Measurements from ENCODE around the gene MARK1. TPM values are rescaled to one million over a fixed set of nuclear protein-coding genes. Genes with fewer than 3 reads are reported as not detected.
A peak's percentile ranks its signal among the peaks of the same experiment; 100 is the strongest.

MARK1 gene
- total and polyA plus RNA-seq, 10 of the 15 experiments (the other 5 are each of a cell fraction or from before 2014, with no cell fraction given) = 0.02 to 0.67 (median 0.12) TPM; not detected in 6

GRCh38 chr1:220690140-220691052, 162.5 kb downstream of the MARK1 start, which contains the start of gene C1orf115:
Gene C1orf115 (plus strand): TSS chr1:220690363. CDS start chr1:220690403, 40 bp downstream.
- peak within 1 kb of the TSS; percentile 73 for H2AFZ ChIP-seq (ENCODE audit: control insufficient read depth, low read depth, low read length)
- H3K4me2 ChIP-seq (ENCODE audit: control insufficient read depth, insufficient read depth) = peak within 1 kb of the TSS; percentile 77
- no peaks in the 10 kb centered on the region for H3K9me3 ChIP-seq (replicated peaks; ENCODE audit: control insufficient read depth, insufficient read depth, low read length)
- H3K36me3 ChIP-seq (ENCODE audit: control insufficient read depth in 2 of 2, insufficient read depth in 2 of 2, low read length in 1 of 2) = no peaks in the 10 kb centered on the region
- in situ Hi-C loops (cut with MboI) = no loop called here
- H3K79me2 ChIP-seq (ENCODE audit: control insufficient read depth, insufficient read depth, low read length) = no peaks in the 10 kb centered on the region
- ATAC-seq = peak; percentile 98
- WGBS (ENCODE audit: insufficient coverage, insufficient replicate concordance, low lambda C conversion rate, missing lambda C conversion rate) = 5% methylated on average over 78 of the region's 96 CpGs
- ChIA-PET CTCF (interaction anchor here (1.3 to 3.9 kb wide), 5 partner anchors 7 to 85 kb away, joined by 3 to 21 read pairs (median 5); no protein-coding TSS in a partner anchor), POLR2A (interaction anchor here (1.0 kb wide), 1 partner anchor 43 kb away, joined by 3 read pairs; no protein-coding TSS in a partner anchor), RAD21 (ENCODE audit: unreplicated experiment) (interaction anchor here (2.1 kb wide), 1 partner anchor 43 kb away, joined by 11 read pairs; no protein-coding TSS in a partner anchor), SMC1A (ENCODE audit: uncharacterized antibody, unreplicated experiment) (interaction anchor here (2.3 kb wide), 1 partner anchor 43 kb away, joined by 9 read pairs; no protein-coding TSS in a partner anchor)
- no peak within 1 kb of the TSS for H3K27ac ChIP-seq (ENCODE audit: control insufficient read depth, insufficient read depth)
- DNase-seq (ENCODE audit: low read depth, low spot score) = no peak
- H4K20me1 ChIP-seq (ENCODE audit: control insufficient read depth, insufficient read depth) = no peaks in the 10 kb centered on the region
- H3K9ac ChIP-seq (ENCODE audit: control insufficient read depth, insufficient read depth, low read length) = no peak within 1 kb of the TSS
- intact Hi-C loops (cut with micrococcal nuclease; ENCODE audit: unreplicated experiment) = loop anchor here (1.0 to 2.0 kb wide), 2 partner anchors 42 to 86 kb away; no protein-coding TSS in a partner anchor
- H3K27me3 ChIP-seq (replicated peaks in 1 of 2; ENCODE audit: control insufficient read depth in 2 of 2, insufficient read depth in 2 of 2, low read length in 1 of 2) = 0 out of 4 replicates have a peak, but pooled peaks cover 0 to 1% of the 10 kb centered on the region in 2 experiments
- no TSS peak for BruUV-seq (replicated peaks)
- H3K4me1 ChIP-seq (ENCODE audit: control insufficient read depth, insufficient read depth, low read length) = no peaks in the 10 kb centered on the region
- FAIRE-seq = no peak
- H3K4me3 ChIP-seq = peak within 1 kb of the TSS; percentile 44; the same call in 1 of the 2 replicates
- TF ChIP-seq CUX1 (IDR thresholded peaks at IDR 0.05; ENCODE audit: insufficient replicate concordance, low read depth, low read length) (no peak), EED (IDR thresholded peaks at IDR 0.05; ENCODE audit: low read depth) (no peak), CREM (IDR thresholded peaks at IDR 0.05; ENCODE audit: low read depth) (no peak), FOS (IDR thresholded peaks at IDR 0.05; ENCODE audit: borderline replicate concordance, extremely low read depth, insufficient read length) (no peak), REST (IDR thresholded peaks at IDR 0.05; ENCODE audit: low read depth, low read length) (no peak), SREBF1 (IDR thresholded peaks at IDR 0.05; ENCODE audit: low read length) (no peak), CREB1 (IDR thresholded peaks at IDR 0.05; ENCODE audit: low read depth) (no peak), ZNF687 (IDR thresholded peaks at IDR 0.05) (peak; percentile 25; the same call in 1 of the 2 replicates)

All from GM12878 (cell line).